GM12878 (cell line): Measurements from ENCODE around the gene MAP7. TPM values are rescaled to one million over a fixed set of nuclear protein-coding genes. Genes with fewer than 3 reads are reported as not detected.

Experiments used
- ATAC-seq: fragments of 200-7000 bp; cut with Tn5 transposase; 3 replicates; pipeline ENCODE4 v1.9.1; 2020; ENCODE audit warnings: mild to moderate bottlenecking, moderate library complexity
- BruUV-seq: library from RNA; stranded (reverse); fragments of 400-500 nt; replicated peaks from 2 replicates; lab custom pipeline; 2021; lab: Mats Ljungman, UMichigan
- CTCF ChIA-PET: fragments of 300-600 bp; sonication (Branson Sonifier 250); formaldehyde crosslinking; extraction: SDS; loops from one replicate; lab custom pipeline; 2021; ENCODE audit warnings: inconsistent platforms; lab: Yijun Ruan, JAX
- POLR2A ChIA-PET: fragments of 350-600 bp; formaldehyde crosslinking; extraction: SDS; loops from one replicate; lab custom pipeline; 2021; ENCODE audit warnings: inconsistent platforms; lab: Charles Lee
- RAD21 ChIA-PET: fragments of 300-600 bp; sonication (Branson Sonifier 250); formaldehyde crosslinking; loops from one replicate; lab custom pipeline; 2023; ENCODE audit warnings: antibody characterized with exemption; ENCODE audit not compliant: unreplicated experiment; lab: Charles Lee
- SMC1A ChIA-PET: fragments of 300-600 bp; sonication (Branson Sonifier 250); formaldehyde crosslinking; loops from one replicate; lab custom pipeline; 2023; ENCODE audit not compliant: unreplicated experiment, uncharacterized antibody; lab: Charles Lee
- DNase-seq: peaks from one replicate; pipeline ENCODE4 v3.0.0-alpha.2; 2011; ENCODE audit warnings: low read depth, low spot score
- FAIRE-seq: peaks from 3 replicates; lab custom pipeline; 2011; peaks lifted over from hg19 to GRCh38; lab: Jason Lieb, UNC
- H2AFZ ChIP-seq: 2 replicates; pipeline ENCODE4 v1.6.0; 2011; ENCODE audit warnings: low read depth, low read length, control low read depth; ENCODE audit not compliant: control insufficient read depth
- H3K27ac ChIP-seq: 2 replicates; pipeline ENCODE4 v1.5.1; 2011; ENCODE audit warnings: control low read depth; ENCODE audit not compliant: control insufficient read depth, insufficient read depth
- H3K27me3 ChIP-seq, 2 experiments: replicated peaks in 1 of 2; 2 replicates each; pipeline versions ENCODE4 v1.6.0 to v1.6.1; 2011; ENCODE audit warnings: low read length in 1 of 2; ENCODE audit not compliant: control insufficient read depth in 2 of 2, insufficient read depth in 2 of 2
- H3K36me3 ChIP-seq, 2 experiments: 2 replicates each; pipeline ENCODE4 v1.5.1; 2011; ENCODE audit warnings: low read length in 1 of 2; ENCODE audit not compliant: control insufficient read depth in 2 of 2, insufficient read depth in 2 of 2
- H3K4me1 ChIP-seq: 2 replicates; pipeline ENCODE4 v1.6.1; 2011; ENCODE audit warnings: mild to moderate bottlenecking, low read length, moderate library complexity, mixed read lengths; ENCODE audit not compliant: control insufficient read depth, insufficient read depth
- H3K4me2 ChIP-seq: 2 replicates; pipeline ENCODE4 v1.6.0; 2011; ENCODE audit warnings: control low read depth; ENCODE audit not compliant: control insufficient read depth, insufficient read depth
- H3K4me3 ChIP-seq: fragments of 200-600 bp; sonication (generic); 2 replicates; pipeline ENCODE4 v1.5.1; 2016
- H3K79me2 ChIP-seq: 2 replicates; pipeline ENCODE4 v1.6.0; 2011; ENCODE audit warnings: low read length; ENCODE audit not compliant: control insufficient read depth, insufficient read depth
- H3K9ac ChIP-seq: 2 replicates; pipeline ENCODE4 v1.8.0; 2011; ENCODE audit warnings: low read length, control low read depth, mixed read lengths; ENCODE audit not compliant: control insufficient read depth, insufficient read depth
- H3K9me3 ChIP-seq: replicated peaks from 3 replicates; pipeline ENCODE4 v1.5.1; 2011; ENCODE audit warnings: mild to moderate bottlenecking, low read length; ENCODE audit not compliant: control insufficient read depth, insufficient read depth
- H4K20me1 ChIP-seq: 2 replicates; pipeline ENCODE4 v1.6.0; 2011; ENCODE audit not compliant: control insufficient read depth, insufficient read depth
- EED ChIP-seq: sonication (generic); IDR thresholded peaks from 2 replicates; pipeline ENCODE4 v1.6.1; 2016; ENCODE audit warnings: antibody characterized with exemption, low read depth
- GATAD2B ChIP-seq: fragments of 450-650 bp; conservative IDR thresholded peaks from 2 replicates; pipeline ENCODE4 v1.6.1; 2017; ENCODE audit warnings: low read depth, mild to moderate bottlenecking, moderate library complexity
- NKRF ChIP-seq: fragments of 450-650 bp; conservative IDR thresholded peaks from 2 replicates; pipeline ENCODE4 v1.6.1; 2017; ENCODE audit warnings: mild to moderate bottlenecking, moderate library complexity
- RBBP5 ChIP-seq: fragments of 200-600 bp; sonication (generic); conservative IDR thresholded peaks from 2 replicates; pipeline ENCODE4 v1.6.1; 2016
- ZNF622 ChIP-seq: fragments of 450-650 bp; IDR thresholded peaks from 2 replicates; pipeline ENCODE4 v1.6.1; 2017; ENCODE audit warnings: mild to moderate bottlenecking, inconsistent platforms
- WGBS: methylation state at CpG from one replicate; pipeline ENCODE4 v1.1.6; 2016; ENCODE audit warnings: low lambda C conversion rate; ENCODE audit not compliant: insufficient replicate concordance, insufficient coverage; ENCODE audit errors: missing lambda C conversion rate; 5-methylcytosine and 5-hydroxymethylcytosine counted together
- in situ Hi-C: fragments of 300-500 bp; cut with MboI; formaldehyde crosslinking; loops from 9 replicates; pipeline ENCODE4 v1.14.3; 2018; ENCODE audit warnings: mixed read lengths
- intact Hi-C: fragments of 100-400 bp; cut with micrococcal nuclease; formaldehyde crosslinking; loops from one replicate; pipeline ENCODE4 v1.14.2; 2022; ENCODE audit not compliant: unreplicated experiment
- polyA plus RNA-seq, 11 experiments: library from polyadenylated mRNA; depleted of rRNA in 4 of 11; unstranded in 6 of 11; stranded (reverse) in 5 of 11; fragments of >200 nt; fragmentation: Nextera tagmentation in 4 of 11; fragmentation: Illumina TruSeq in 1 of 11; extraction: Ambion mirVana in 4 of 11; extraction: Trizol in 1 of 11; gene quantifications; 1 replicate in 1 of 11; 2 replicates in 10 of 11; pipeline versions ENCODE4 v1.2.1 to v1.2.3, GENCODE V29; 2011 to 2016; ENCODE audit warnings: inconsistent platforms in 2 of 11, missing spikeins in 2 of 11, low read depth in 1 of 11
- total RNA-seq, 4 experiments: library from RNA; depleted of rRNA in 3 of 4; stranded (reverse); fragments of >200 nt in 3 of 4; fragmentation: Illumina TruSeq in 1 of 4; extraction: Trizol in 1 of 4; gene quantifications; 2 replicates each; pipeline versions ENCODE4 v1.2.1 to v1.2.3, GENCODE V29; 2013 to 2021

The MAP7 gene
- total and polyA plus RNA-seq, 10 of the 15 experiments (the other 5 are each of a cell fraction or from before 2014, with no cell fraction given) = 0.04 to 0.17 (median 0.08) TPM; not detected in 2

DNA sequence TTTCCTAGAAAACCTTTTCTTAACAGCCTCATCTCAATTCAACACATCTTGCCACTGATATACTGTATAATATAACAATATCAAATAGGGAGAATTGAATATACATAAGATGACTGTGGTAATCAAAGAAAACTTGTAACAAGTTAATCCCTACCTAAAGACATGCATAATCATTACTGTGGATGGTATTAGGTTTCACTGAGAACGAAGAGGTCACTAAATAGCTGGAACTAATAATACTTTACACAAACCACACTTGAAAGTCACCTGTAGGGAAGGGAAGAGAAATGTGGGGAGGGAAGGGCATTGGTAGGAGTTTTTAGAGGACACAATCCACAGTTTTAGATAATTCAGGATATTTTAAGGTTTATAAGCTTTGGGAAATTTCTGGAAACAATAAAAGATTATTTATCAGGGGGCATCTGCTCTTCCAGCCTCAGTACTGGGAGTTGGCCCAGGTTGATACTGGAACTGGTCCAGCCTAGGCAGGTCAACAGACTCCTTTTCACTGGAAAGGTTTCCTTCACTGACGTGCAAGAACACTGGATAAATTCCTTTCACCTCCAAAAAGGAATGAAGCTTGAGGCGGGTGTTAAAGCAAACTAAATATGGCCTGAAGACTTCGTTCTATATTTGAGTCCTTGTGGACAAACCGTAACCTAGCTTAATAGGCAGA is 44.0 kb downstream of the MAP7 start:
- no TSS peak for BruUV-seq
- H3K4me3 ChIP-seq = no peak overlapping the region
- H3K27ac ChIP-seq = no peak overlapping the region
- H3K4me2 ChIP-seq = no peak overlapping the region
- TF ChIP-seq GATAD2B (no peak), RBBP5 (no peak), EED (no peak), ZNF622 (no peak), NKRF (no peak)
- CTCF ChIA-PET = no interaction called here
- DNase-seq (no peak), ATAC-seq (no peak), FAIRE-seq (no peak)
- RAD21 ChIA-PET = no interaction called here
- SMC1A ChIA-PET = interaction anchor here (1.4 kb wide), 1 partner anchor 9 kb away, joined by 3 read pairs; no protein-coding TSS in a partner anchor
- H3K79me2 ChIP-seq = no peaks in the 10 kb centered on the region
- H3K9me3 ChIP-seq = no peaks in the 10 kb centered on the region
- intact Hi-C loops (no loop called here), in situ Hi-C loops (no loop called here)
- H4K20me1 ChIP-seq = no peaks in the 10 kb centered on the region
- no peaks in the 10 kb centered on the region for H3K36me3 ChIP-seq
- H3K27me3 ChIP-seq = no peaks in the 10 kb centered on the region
- H2AFZ ChIP-seq = no peak overlapping the region
- H3K4me1 ChIP-seq = no peaks in the 10 kb centered on the region
- 46% methylated on average over 5 of the region's 5 CpGs for WGBS
- H3K9ac ChIP-seq = no peak overlapping the region
- POLR2A ChIA-PET = no interaction called here
